Adipose tissue (tissue), 3 donors: ENCODE results near the gene FBRSL1. TPM values are rescaled to one million over a fixed set of nuclear protein-coding genes. Genes with fewer than 3 reads are reported as not detected.

Source experiments
- H3K27ac ChIP-seq: one replicate; pipeline ENCODE4 v1.5.1; 2013; ENCODE audit warnings: low read depth, low read length
- WGBS, 3 donors: extraction: QIAGEN DNeasy Blood & Tissue Kit; methylation state at CpG; one replicate each; pipeline ENCODE4 v1.1.7; 2013; 5-methylcytosine and 5-hydroxymethylcytosine counted together
- polyA plus RNA-seq, 3 donors: library from polyadenylated mRNA; stranded (reverse); fragments of 200-250 nt; gene quantifications; one replicate each; pipeline ENCODE4 v1.2.3, GENCODE V29; 2013
- donor health status: healthy with polysubstance abuse.
- donor health status: Bipolar disorder and iron deficiency.
- donor health status: healthy.

Gene FBRSL1
- polyA plus RNA-seq, 3 donors, result 14.7 to 26.9 (median 20.5) TPM

- H3K27ac ChIP-seq, result no peak overlapping the region
- 69 to 75% (median 71%) methylated on average over 38 of the region's 38 CpGs for WGBS, 3 donors
Observed at GRCh38 chr12:132479938-132480622, 9.9 kb upstream of the FBRSL1 start.

- H3K27ac ChIP-seq, result no peak overlapping the region
- 57 to 79% (median 59%) methylated on average over 14 of the region's 14 CpGs for WGBS, 3 donors
Observed at GRCh38 chr12:132480623-132481132, 9.3 kb upstream of the FBRSL1 start.

- 54 to 87% (median 79%) methylated on average over 11 of the region's 11 CpGs for WGBS, 3 donors
- H3K27ac ChIP-seq, result no peak overlapping the region
Observed at GRCh38 chr12:132481345-132481744, 8.6 kb upstream of the FBRSL1 start.

GRCh38 chr12:132481771-132482745 is 7.9 kb upstream of the FBRSL1 start:
- no peak overlapping the region for H3K27ac ChIP-seq
- 78 to 83% (median 80%) methylated on average over 31 of the region's 31 CpGs for WGBS, 3 donors

GRCh38 chr12:132482771-132483170 is 7.2 kb upstream of the FBRSL1 start:
- no peak overlapping the region for H3K27ac ChIP-seq
- WGBS, 3 donors, result 86 to 91% (median 89%) methylated on average over 9 of the region's 9 CpGs

- H3K27ac ChIP-seq, result no peak overlapping the region
- 96 to 97% (median 97%) methylated on average over 27 of the region's 27 CpGs for WGBS, 3 donors
Observed at GRCh38 chr12:132483208-132483607, 6.7 kb upstream of the FBRSL1 start.

- 90 to 93% (median 90%) methylated on average over 17 of the region's 17 CpGs for WGBS, 3 donors
- H3K27ac ChIP-seq, result no peak overlapping the region
Observed at GRCh38 chr12:132483612-132484011, 6.3 kb upstream of the FBRSL1 start.

GRCh38 chr12:132484183-132484890 is 5.6 kb upstream of the FBRSL1 start:
- no peak overlapping the region for H3K27ac ChIP-seq
- WGBS, 3 donors, result 89 to 91% (median 89%) methylated on average over 25 to 28 of the region's 28 CpGs

- no peak overlapping the region for H3K27ac ChIP-seq
- WGBS, 3 donors, result 67 to 77% (median 71%) methylated on average over 16 of the region's 16 CpGs
Observed at GRCh38 chr12:132484891-132485441, 5.0 kb upstream of the FBRSL1 start.

GRCh38 chr12:132485619-132486018 is 4.3 kb upstream of the FBRSL1 start:
- H3K27ac ChIP-seq, result no peak overlapping the region
- 94 to 99% (median 97%) methylated on average over 8 of the region's 8 CpGs for WGBS, 3 donors

- no peak overlapping the region for H3K27ac ChIP-seq
- WGBS, 3 donors, result 79 to 87% (median 80%) methylated on average over 8 of the region's 8 CpGs
Observed at GRCh38 chr12:132486168-132486567, 3.8 kb upstream of the FBRSL1 start.

- WGBS, 3 donors, result 86 to 94% (median 92%) methylated on average over 16 to 17 of the region's 17 CpGs
- no peak overlapping the region for H3K27ac ChIP-seq
Observed at GRCh38 chr12:132486576-132486975, 3.4 kb upstream of the FBRSL1 start.

GRCh38 chr12:132487311-132487741 is 2.6 kb upstream of the FBRSL1 start:
- H3K27ac ChIP-seq, result no peak overlapping the region
- WGBS, 3 donors, result 85 to 91% (median 86%) methylated on average over 14 of the region's 14 CpGs

GRCh38 chr12:132488127-132489077 is 1.5 kb upstream of the FBRSL1 start:
- 24 to 67% (median 25%) methylated on average over 22 to 23 of the region's 23 CpGs for WGBS, 3 donors
- no peak overlapping the region for H3K27ac ChIP-seq

GRCh38 chr12:132489078-132489601 is 811 bp upstream of the FBRSL1 start:
- no peak overlapping the region for H3K27ac ChIP-seq
- WGBS, 3 donors, result 1 to 13% (median 3%) methylated on average over 29 to 46 of the region's 46 CpGs

- WGBS, 3 donors, result 1% methylated on average over 69 to 110 of the region's 110 CpGs
- no peak overlapping the region for H3K27ac ChIP-seq
Observed at GRCh38 chr12:132490422-132491137, 629 bp downstream of the FBRSL1 start.
